Choroid plexus epithelial cell (primary cell): Measurements from ENCODE around the gene SPRY4.

Source experiments
- DNase-seq: peaks from one replicate; pipeline ENCODE4 v3.0.0-alpha.2; 2010; ENCODE audit warnings: low read depth
- H3K4me3 ChIP-seq: 2 replicates; pipeline ENCODE4 v1.5.1; 2011; ENCODE audit warnings: low read depth, mild to moderate bottlenecking, control low read depth, low read length, moderate library complexity
- CTCF ChIP-seq: conservative IDR thresholded peaks from 2 replicates; pipeline ENCODE4 v1.5.1; 2011; ENCODE audit warnings: low read depth, mild to moderate bottlenecking, control low read depth, inconsistent platforms, low read length, moderate library complexity

SPRY4 gene

GRCh38 chr5:142262683-142263082 lies 62.1 kb downstream of the SPRY4 start:
- no peak for DNase-seq
- H3K4me3 ChIP-seq: no peak overlapping the region
- no peak for TF ChIP-seq CTCF
